ENCODE data around the gene STRADB. TPM values are rescaled to one million over a fixed set of nuclear protein-coding genes. Genes with fewer than 3 reads are reported as not detected.
"Not testable (repeated sequence)": the region's sequence is repeated elsewhere in the genome, so short reads cannot be mapped to it uniquely, and the experiment has no call there.

STRADB gene
- total RNA-seq, 1 donor: 43.1 TPM

DNA sequence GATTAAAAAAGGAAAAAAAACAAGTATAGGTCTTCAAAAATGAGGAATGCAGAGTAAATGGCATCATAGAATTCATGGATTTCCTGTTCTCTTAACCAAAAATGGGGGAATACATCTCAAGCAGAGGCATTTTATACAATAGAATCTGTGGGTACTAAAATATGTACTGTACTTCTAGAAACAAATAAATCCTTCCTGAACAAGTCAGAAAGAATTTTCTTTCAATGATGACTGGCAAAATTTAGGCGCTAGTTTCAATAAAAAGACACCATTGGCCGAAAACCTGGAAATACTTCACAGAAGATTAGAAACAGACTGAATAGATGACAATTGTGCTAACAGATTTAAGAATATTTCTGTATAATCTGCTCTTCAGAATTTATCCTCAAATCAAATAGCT, 15.4 kb upstream of the STRADB start:
- no peak overlapping the region for H3K4me3 ChIP-seq (ENCODE audit: insufficient read depth, low read length)
- H3K9me3 ChIP-seq (ENCODE audit: low read depth, low read length): no peaks in the 10 kb centered on the region
- TF ChIP-seq CTCF (IDR thresholded peaks at IDR 0.05; ENCODE audit: extremely low read depth, low read depth, low read length): no peak
- H3K4me1 ChIP-seq (ENCODE audit: insufficient read depth, low read length): peaks cover 22% of the 10 kb centered on the region
- DNase-seq (ENCODE audit: insufficient read length, low spot score, missing footprints): no peak
- no peak overlapping the region for H3K27ac ChIP-seq (ENCODE audit: low read depth, low read length)
- H3K4me2 ChIP-seq (ENCODE audit: insufficient read depth, low read length): no peak overlapping the region
- no peaks in the 10 kb centered on the region for H3K36me3 ChIP-seq (ENCODE audit: insufficient read depth, low read length)
- H3K27me3 ChIP-seq (ENCODE audit: insufficient read depth, low read length): no peaks in the 10 kb centered on the region
- peaks cover 84% of the 10 kb centered on the region for H3K79me2 ChIP-seq (ENCODE audit: insufficient read depth, low read length)
- no peak overlapping the region for H2AFZ ChIP-seq (ENCODE audit: low read length)
- H4K20me1 ChIP-seq (ENCODE audit: insufficient read depth, low read length): peaks cover 9% of the 10 kb centered on the region

DNA sequence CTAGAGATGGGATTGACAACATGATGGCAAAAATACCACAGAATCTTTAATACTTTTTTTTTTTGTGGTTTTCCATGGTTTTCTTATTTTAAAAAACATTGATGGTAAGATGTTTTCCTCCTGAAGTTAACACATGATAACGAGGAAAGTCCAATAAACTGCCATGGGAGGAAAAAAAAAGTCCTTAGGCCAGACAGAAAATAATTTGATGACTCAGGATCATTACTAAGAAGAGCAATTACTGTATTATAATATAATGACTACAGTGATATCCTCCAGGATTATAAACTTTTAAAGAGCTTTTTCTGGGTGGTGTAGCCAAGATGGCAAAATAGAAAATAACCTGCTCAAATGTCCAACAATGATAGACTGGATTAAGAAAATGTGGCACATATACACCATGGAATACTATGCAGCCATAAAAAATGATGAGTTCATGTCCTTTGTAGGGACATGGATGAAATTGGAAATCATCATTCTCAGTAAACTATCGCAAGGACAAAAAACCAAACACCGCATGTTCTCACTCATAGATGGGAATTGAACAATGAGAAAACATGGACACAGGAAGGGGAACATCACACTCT, 12.1 kb upstream of the STRADB start:
- H3K79me2 ChIP-seq (ENCODE audit: insufficient read depth, low read length): peaks cover 92% of the 10 kb centered on the region
- H3K4me2 ChIP-seq (ENCODE audit: insufficient read depth, low read length); H2AFZ ChIP-seq (ENCODE audit: low read length); H3K4me3 ChIP-seq (ENCODE audit: insufficient read depth, low read length); DNase-seq (ENCODE audit: insufficient read length, low spot score, missing footprints); H3K27ac ChIP-seq (ENCODE audit: low read depth, low read length); H3K27me3 ChIP-seq (ENCODE audit: insufficient read depth, low read length); H3K36me3 ChIP-seq (ENCODE audit: insufficient read depth, low read length); H3K9me3 ChIP-seq (ENCODE audit: low read depth, low read length); H3K4me1 ChIP-seq (ENCODE audit: insufficient read depth, low read length): not testable (repeated sequence)
- peaks cover 14% of the 10 kb centered on the region for H4K20me1 ChIP-seq (ENCODE audit: insufficient read depth, low read length)

DNA sequence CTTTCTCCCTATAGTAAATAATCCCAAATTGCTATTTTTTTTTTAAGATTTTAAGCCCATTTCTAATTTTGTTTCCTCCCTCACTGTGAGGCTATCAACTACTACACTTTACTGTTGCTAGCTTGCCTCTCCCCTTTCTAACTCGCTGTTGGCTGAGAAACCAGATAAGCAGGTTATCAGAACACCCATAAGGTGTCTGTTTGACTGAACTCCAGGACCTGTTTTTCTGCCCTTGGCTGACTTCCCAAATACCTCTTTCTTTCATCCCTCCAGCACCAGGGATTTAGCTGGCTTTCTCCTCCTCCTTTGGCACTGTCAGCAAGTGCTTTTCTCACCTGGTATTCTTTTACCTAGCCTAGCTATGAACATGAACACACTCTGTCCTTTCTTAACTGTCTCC, 11.4 kb upstream of the STRADB start:
- Histone ChIP-seq H3K36me3 (ENCODE audit: insufficient read depth, low read length) (no peaks in the 10 kb centered on the region), H4K20me1 (ENCODE audit: insufficient read depth, low read length) (peaks cover 14% of the 10 kb centered on the region), H3K4me1 (ENCODE audit: insufficient read depth, low read length) (no peaks in the 10 kb centered on the region), H2AFZ (ENCODE audit: low read length) (no peak overlapping the region), H3K27ac (ENCODE audit: low read depth, low read length) (no peak overlapping the region), H3K79me2 (ENCODE audit: insufficient read depth, low read length) (peaks cover 91% of the 10 kb centered on the region), H3K27me3 (ENCODE audit: insufficient read depth, low read length) (no peaks in the 10 kb centered on the region), H3K4me3 (ENCODE audit: insufficient read depth, low read length) (no peak overlapping the region), H3K9me3 (ENCODE audit: low read depth, low read length) (no peaks in the 10 kb centered on the region), H3K4me2 (ENCODE audit: insufficient read depth, low read length) (no peak overlapping the region)
- DNase-seq (ENCODE audit: insufficient read length, low spot score, missing footprints): no peak
- TF ChIP-seq CTCF (IDR thresholded peaks at IDR 0.05; ENCODE audit: extremely low read depth, low read depth, low read length): no peak

DNA sequence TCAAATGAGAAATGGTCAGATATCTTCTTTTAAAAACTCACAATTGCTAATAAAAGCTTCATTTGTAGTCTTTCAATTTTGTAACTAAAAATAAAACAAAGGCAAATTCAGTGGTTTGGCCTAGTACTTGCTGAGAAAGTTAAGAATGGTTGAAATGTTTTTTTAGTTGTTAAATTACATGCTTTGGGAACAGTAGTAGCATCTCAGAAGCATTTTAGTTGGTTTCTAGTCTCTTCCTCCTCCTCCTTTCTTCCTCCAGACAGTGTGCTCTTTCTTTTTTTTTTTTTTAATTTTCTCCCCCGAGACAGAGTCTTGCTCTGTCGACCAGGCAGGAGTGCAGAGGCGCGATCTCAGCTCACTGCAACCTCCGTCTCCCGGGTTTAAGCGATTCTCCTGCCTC, 10.1 kb upstream of the STRADB start:
- no peak for DNase-seq (ENCODE audit: insufficient read length, low spot score, missing footprints)
- Histone ChIP-seq H2AFZ (ENCODE audit: low read length) (no peak overlapping the region), H4K20me1 (ENCODE audit: insufficient read depth, low read length) (peaks cover 14% of the 10 kb centered on the region), H3K4me1 (ENCODE audit: insufficient read depth, low read length) (no peaks in the 10 kb centered on the region), H3K27ac (ENCODE audit: low read depth, low read length) (no peak overlapping the region), H3K4me2 (ENCODE audit: insufficient read depth, low read length) (no peak overlapping the region), H3K27me3 (ENCODE audit: insufficient read depth, low read length) (no peaks in the 10 kb centered on the region), H3K9me3 (ENCODE audit: low read depth, low read length) (no peaks in the 10 kb centered on the region), H3K4me3 (ENCODE audit: insufficient read depth, low read length) (no peak overlapping the region), H3K36me3 (ENCODE audit: insufficient read depth, low read length) (no peaks in the 10 kb centered on the region), H3K79me2 (ENCODE audit: insufficient read depth, low read length) (peaks cover 91% of the 10 kb centered on the region)
- no peak for TF ChIP-seq CTCF (IDR thresholded peaks at IDR 0.05; ENCODE audit: extremely low read depth, low read depth, low read length)

Measured in osteoblast (primary cell).